Stimulated activated CD4-positive, alpha-beta T cell treated with anti-CD3 and anti-CD28 coated beads, Interleukin-12 subunit alpha, Interleukin-12 subunit beta, amount 100 ng/mL, for 48 hours (primary cell): ENCODE results near the gene VASN.

ENCODE experiments used
- DNase-seq, 3 donors: peaks; one replicate each; pipeline ENCODE4 v3.0.0-alpha.2; 2020; ENCODE audit warnings: low read depth in 2 of 3, low spot score in 1 of 3

The VASN gene

GRCh38 chr16:4419402-4419959 lies 47.8 kb downstream of the VASN start:
- DNase-seq, result no peak

- DNase-seq, result no peak
These were observed 49.0 kb downstream of the VASN start for GRCh38 chr16:4420505-4421105.

GRCh38 chr16:4425378-4426020 lies 53.9 kb downstream of the VASN start, which contains the start of gene DNAJA3:
Gene DNAJA3, plus strand, starts transcription at chr16:4425868. Its CDS starts 14 bp downstream, at chr16:4425882.
- DNase-seq, result peak; percentile 80 to 89 (median 84)

GRCh38 chr16:4426021-4426684 lies 54.5 kb downstream of the VASN start:
- peak in 1 of 3 donors; percentile 34 for DNase-seq

- no peak for DNase-seq
These were observed 55.2 kb downstream of the VASN start for GRCh38 chr16:4426722-4427372.

- DNase-seq, result no peak
These were observed 56.9 kb downstream of the VASN start for GRCh38 chr16:4428500-4428899.

GRCh38 chr16:4431023-4431422 lies 59.4 kb downstream of the VASN start:
- no peak for DNase-seq
